Stimulated activated CD4-positive, alpha-beta T cell treated with anti-CD3 and anti-CD28 coated beads, TNF-alpha, amount 100 ng/mL, for 4 hours (primary cell): ENCODE measurements around the gene ACRV1.
"Not testable (repeated sequence)": the region's sequence is repeated elsewhere in the genome, so short reads cannot be mapped to it uniquely, and the experiment has no call there.

Source experiments
- DNase-seq, 3 experiments: peaks; one replicate each; pipeline ENCODE4 v3.0.0-alpha.2; 2020; ENCODE audit warnings: low read depth in 3 of 3

Gene ACRV1, protein sequence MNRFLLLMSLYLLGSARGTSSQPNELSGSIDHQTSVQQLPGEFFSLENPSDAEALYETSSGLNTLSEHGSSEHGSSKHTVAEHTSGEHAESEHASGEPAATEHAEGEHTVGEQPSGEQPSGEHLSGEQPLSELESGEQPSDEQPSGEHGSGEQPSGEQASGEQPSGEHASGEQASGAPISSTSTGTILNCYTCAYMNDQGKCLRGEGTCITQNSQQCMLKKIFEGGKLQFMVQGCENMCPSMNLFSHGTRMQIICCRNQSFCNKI

DNA sequence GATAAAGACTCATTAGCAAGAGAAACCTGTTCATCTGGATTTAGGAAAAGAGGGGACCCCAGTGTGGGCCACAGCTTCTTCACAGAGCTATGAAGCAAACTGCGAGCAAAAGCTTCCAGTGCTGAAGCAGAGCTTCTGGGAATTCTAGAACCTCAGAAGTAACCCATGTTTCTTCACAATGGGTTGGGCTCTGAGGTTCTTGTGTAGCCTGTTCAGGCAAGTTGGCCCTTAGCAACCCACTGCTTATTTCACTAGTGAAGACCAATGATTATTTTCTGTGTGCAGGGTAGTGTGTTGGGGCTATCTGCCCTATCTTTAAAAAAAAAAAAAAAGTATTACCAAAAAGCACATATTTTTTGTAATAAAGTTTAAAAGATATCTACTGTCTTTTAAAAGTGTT, at the start of gene ACRV1:
Gene ACRV1, minus strand, starts transcription at position 101 of the 400 bp plus-strand sequence. Its CDS starts 67 bp downstream, at position 34.
- no peak for DNase-seq

DNA sequence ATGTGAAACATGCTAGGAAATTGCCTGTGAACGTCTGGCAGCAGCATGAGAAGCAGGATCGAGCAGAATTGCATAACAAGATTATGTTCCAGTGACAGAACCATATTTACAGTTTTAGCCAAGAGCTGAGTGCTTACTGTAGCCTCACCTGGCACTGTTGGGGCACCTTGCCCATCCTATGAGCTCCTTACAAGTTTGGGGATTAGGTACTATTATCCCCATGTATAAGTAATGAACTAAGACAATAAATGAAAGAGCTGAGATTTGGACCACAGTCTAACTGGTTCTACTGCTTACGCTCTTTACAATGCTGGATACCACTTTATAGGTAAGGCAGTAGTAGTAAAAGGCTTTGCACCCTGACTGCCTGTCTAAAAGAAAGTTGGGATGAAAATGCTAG, 48.3 kb upstream of the ACRV1 start:
- DNase-seq, result no peak

DNA sequence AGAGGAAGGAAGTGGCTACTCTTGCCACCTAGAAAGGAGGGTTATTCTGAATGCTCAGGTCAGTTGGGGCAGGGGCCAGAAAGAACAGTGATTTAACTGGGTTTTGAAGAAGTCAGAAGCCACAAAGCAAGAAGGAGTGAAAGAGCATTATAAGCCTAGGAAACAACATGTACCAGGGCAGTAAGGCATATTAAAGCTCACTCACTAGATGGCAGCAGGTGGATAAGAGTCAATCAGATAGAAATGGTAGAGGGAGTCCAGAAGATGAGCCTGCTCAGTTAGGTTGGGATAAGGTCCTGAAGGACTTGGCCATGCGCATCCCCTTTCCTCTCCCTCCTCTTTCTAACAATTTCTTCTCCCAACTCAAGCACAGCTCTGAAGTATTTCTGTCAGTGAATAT, 43.5 kb upstream of the ACRV1 start:
- DNase-seq, result no peak

DNA sequence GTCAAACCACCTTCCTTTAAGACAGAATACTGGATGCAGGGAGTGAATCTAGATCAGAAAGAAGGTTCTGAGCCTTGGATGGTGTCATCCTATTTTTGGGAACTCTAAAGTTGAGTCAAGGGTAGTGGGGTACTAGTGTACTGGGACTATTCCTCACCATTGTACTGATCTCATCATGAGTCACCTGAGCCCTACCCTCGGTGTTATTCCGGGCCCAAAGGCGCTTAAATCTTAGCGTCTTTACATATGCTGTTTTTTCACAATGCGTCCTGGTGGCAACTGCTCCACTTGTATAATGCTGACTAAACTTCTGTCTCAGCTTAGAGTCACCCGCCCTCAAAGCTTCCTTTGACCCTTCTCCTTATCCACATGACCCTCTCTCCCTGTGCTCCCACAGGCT, 40.1 kb upstream of the ACRV1 start:
- DNase-seq, result no peak

DNA sequence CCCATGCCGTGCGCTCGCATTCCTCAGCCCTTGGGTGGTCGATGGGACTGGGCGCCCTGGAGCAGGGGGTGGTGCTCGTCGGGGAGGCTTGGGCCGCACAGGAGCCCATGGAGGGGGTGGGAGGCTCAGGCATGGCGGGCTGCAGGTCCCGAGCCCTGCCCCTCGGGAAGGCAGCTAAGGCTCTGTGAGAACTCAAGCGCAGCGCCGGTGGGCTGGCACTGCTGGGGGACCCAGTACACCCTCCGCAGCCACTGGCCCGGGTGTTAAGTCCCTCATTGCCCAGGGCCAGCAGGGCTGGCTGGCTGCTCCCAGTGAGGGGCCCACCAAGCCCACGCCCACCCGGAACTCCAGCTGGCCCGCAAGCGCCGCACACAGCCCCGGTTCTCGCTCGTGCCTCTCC, 24.0 kb upstream of the ACRV1 start:
- not testable (repeated sequence) for DNase-seq

DNA sequence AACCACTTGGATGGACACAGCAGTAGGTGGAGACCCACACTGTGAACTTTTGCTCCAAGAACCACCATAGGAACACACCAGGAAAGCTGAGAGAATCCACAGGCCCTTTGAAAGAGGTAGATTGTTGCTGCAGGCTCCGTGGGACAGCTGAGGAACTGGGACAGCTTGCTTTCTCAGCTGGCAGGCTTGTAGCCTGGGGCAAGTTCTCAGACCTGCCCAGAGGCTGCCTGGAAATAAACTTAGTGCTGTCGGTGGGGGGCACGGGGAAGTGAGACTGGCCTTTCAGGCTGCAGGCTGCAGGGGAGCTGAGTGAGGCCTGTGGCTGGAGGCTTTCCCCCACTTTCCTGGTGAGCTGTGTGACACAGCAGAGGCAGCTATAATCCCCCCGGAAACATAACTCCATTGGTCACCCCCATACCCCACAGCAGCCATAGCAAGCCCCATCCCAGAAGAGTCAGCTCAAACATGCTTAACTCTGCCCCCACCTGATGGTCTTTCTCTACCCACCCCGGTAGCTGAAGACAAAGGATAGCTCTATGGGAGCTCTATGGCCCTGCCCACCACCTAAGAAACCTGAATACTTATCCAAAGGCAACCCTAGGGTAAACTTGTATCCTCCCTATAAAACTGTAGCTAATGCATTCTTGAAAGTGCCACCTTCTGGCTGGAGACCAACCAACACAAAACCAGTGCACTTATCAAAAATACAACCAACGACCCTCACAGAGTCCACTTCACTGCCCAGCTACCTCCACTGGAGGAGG, 21.4 kb upstream of the ACRV1 start:
- no peak for DNase-seq

DNA sequence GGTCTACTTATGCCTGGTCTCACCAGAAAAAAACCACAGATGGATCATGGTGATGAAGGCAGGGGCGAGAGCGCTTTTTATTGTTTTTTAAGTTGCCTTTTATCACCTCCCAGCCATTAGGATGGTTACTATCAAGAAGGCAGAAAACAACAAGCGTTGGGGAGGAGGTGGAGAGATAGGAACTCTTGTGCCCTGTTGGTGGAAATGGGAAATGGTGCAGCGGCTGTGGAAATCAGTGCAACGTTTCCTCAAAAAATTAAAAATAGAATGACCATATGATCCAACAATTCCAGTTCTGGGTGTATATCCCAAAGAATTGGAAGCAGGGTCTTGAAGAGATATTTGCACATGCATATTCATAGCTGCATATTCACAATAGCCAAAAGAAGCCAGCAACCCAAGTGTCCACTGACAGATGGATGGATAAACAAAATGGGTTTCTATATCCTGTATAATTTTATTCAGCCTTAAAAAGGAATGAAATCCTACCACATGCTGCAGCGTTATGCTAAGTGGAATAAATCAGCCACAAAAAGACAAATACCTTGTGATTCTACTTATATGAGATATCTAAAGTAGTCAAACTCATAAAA, 20.5 kb upstream of the ACRV1 start:
- DNase-seq, result no peak

DNA sequence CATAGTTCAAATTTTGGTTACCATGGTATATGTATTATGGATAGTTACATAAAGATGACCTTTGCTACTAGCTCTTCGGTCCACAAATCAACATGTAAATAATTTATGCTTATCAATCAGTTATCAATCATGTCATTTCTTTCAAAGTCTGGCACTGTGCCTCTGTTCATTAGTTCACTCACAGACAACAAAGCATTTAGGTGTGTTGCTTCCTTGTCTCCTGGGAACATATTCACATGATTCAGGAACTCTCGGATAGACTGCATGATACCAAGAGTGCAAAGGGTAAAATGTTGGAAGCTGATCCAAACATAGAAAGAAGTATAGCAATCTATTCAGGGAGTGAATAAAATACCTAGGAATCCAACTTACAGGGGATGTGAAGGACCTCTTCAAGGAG, 14.3 kb upstream of the ACRV1 start:
- DNase-seq, result no peak

DNA sequence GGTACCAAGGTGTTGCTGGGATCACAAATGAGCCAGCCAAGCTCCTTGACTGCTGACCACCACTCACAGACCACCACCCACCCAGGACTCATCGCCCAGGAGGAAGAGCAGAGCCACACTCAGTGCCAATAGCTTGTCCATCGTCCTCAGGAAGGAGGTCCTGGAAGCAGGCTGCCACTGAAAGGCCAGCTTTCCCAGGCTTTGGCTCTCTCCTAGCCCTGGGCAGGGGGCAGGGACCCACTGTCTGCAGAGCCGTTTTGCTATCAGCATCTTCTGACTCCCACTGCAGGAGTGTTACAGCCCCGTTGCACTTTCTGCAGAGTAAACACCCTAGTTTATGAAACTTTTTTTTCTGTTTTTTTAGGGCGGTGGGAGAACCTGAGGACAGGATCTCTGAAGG, 12.2 kb upstream of the ACRV1 start:
- DNase-seq, result no peak

DNA sequence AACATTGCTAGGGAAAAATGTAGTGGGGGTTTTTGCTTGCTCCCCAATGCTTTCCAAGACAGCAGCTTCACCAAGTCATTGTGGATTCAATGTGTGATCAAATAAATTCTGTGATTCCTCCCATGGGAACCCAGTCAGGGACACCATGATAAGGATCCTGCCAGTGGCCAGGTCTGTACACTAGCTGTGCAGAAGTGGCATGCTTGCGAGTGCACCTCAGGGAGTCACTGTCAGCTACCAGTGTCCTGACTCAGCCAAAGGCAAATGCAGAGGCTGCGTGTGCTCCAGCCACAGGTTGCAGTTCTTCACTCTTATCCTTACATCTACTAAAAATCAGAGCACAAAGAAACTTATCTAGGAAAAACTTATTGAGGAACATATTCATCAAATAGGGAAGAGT, 9.4 kb upstream of the ACRV1 start:
- DNase-seq, result no peak

DNA sequence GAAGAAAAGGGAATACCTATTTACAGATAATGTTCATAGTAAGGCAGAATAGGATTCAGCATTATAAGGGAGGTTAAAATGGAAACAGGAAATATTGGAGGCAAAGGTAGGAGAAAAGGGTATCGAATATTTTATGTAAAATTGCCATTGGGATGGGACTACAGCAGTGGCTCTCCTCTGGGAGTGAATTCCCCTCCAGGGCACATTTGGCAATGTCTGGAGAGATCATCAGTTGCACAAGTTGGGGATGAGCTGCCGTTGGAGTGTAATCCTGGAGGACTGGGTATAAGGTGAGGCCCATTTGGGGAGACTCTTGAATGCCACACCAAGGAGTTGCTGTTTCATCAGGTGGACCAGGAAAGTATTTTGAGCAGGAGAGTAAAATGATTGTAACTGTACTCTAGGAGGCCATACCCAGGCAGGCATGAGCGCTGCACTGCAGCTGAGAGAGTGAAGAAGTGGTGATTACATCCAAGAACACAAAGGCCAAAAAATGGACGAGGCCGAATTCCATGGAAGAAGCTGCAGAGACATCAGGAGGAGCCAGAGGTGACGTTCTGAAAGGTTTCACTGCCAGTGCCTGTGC, 8.7 kb upstream of the ACRV1 start:
- no peak for DNase-seq

DNA sequence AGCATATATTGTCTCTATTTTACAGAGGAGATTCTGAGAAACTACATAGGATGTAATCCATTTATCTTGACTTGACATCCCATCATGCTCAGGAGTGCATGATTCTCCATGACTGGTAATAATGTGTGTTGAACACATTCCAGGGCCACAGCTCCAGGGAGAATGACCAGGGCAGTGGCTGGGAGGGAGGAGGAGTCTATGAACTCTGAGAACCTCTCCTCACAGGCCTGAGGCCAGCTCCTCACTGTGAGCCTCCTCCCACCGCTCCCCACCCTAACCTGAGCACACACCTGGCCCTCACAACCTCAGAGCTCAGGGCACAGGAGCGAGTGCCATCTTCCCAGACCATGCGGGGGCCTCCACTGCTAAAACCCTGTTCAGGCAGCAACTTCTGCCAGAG, 8.0 kb upstream of the ACRV1 start:
- no peak for DNase-seq

DNA sequence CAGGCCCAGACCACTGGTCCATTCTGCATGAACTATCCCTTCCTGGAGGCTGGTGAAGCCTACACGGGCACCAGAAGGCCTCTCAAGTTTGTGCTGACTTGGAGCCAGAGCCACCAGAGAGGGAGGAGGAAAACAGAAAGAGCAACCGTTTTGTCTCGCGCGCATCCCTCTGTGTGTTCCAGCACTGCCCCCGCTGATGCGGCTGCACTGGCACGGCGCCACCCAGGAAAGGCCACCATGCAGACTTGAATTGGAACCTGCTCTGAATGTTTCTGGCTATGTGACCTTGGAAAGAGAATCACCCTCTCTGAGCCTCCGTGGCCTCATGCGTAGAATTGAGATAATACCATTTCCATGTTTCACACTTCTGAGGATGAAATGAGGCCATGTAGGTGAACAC, 7.4 kb upstream of the ACRV1 start:
- no peak for DNase-seq

DNA sequence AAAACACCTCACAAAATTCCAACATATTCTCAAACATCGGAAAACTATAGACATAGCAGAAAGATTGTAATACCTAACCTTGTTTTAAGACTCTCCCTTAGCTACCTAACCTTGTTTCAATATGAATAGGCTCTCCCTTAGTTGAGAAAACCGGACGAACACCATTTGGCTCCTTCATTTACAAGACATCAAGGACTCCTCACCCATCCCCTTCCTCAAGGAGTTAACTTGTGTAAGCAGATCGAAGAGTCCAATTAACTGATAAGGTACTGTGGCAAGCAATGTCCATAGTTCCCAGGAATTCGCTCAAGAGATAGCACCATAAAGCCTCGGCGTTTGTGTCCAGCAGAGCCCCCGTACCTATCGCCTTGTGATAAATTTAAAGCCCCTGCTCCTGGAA, 4.6 kb upstream of the ACRV1 start:
- DNase-seq, result no peak

DNA sequence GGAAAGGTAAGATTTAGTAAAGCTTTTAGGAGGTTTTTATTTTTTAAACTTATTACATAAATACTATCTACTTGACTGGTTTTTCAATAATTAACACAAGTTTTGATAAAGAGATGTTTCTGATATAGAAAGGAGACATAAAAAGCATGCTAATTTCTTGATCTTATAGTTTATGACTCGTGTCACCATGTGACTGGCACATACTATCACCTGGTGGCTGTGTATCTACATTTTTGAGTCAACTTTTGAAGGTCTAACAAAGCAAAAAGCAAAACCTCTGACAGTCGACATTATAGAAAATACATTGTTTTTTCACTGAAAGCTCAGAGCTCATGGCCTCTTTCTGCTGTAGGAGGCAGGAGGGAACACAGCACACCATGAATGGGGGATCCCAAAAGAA, 810 bp downstream of the ACRV1 start:
- no peak for DNase-seq

DNA sequence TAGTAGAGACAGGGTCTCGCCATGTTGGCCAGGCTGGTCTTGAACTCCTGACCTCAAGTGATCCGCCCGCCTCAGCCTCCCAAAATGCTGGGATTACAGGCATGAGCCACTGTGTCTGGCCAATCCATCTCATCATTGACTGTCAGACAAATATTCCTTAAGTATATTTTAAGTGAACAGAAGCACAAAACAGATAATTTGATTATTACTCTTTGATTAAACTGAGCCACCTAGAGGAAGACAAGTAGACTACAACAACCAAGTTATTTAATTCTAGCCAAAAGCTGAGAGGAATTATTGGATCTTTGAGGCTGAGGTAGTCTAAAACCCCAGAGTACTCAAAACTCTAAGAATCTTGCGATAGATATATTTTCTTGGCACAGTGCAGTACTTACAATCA, 1.2 kb downstream of the ACRV1 start:
- DNase-seq, result no peak

DNA sequence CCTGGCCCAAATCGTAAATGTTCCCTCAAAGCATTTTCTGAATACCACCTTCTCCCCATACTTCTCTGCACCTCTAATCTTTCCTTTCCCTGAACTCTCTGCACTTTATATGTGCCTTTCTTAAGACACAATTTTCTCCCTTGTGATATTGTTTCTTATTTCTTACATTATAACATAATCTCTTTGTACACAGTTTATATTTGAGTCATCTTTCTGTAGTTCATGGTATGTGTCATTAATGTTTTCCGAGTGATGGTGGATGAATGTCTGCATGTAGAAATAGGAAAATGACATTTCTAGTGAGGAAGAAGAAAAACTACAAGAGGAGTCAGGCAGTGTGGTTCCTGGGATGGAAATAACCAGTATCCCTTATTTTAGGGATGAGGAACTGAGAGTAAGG, 5.5 kb downstream of the ACRV1 start:
- no peak for DNase-seq

DNA sequence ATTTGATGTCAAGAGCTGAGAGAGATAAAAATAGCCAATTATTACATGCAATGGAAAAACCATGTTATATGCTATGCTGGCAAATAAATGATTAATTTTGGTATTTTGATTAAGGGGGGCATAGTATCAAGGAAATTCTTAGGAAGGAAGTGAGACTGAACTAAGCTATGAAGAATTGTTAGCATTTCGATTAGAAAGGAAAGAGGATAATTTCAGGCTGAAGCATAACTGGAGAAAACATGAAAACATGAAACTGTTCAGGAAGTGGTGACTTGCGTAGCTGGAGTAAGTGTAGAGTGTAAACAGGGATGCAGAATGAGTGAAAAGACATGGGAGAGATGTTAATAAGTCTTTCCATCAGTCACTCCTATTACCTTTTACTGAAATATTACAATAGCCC, 6.4 kb downstream of the ACRV1 start:
- no peak for DNase-seq

DNA sequence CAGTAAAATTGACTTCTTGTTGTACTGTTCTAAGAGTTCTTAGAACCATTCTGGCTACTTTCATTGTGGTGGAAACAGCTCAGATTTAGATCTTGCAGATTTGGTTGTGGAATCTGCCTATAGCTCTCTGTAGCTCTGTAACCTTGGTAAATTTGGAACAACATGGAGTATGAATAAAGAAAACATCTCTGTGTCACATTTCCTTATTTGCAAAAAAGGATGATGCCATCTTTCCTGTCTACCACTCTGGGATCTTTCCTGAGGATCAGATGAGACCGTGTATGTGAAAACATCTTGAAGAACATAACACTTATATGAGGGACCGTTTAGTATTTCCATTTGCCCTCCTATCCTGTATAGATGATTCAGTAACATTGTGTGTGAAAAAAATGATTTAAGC, 9.1 kb downstream of the ACRV1 start:
- no peak for DNase-seq

DNA sequence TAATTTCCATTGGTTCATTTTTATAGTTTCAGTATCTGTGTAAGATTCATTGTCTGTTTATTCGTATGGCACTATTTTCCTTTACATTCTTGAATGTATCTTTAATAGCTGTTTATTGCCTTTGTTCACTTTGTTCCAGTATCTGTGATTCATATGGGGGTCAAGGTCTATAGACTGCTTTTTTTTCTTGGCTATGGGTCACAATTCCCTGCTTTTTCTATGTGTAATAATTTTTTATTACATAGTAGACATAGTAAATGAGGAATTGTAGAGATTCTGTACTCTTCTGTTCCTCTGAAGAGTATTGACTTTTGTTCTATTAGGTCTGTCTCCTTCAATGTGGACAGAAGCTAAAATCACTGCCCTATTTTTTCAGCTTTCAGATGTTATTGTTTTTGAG, 10.5 kb downstream of the ACRV1 start:
- no peak for DNase-seq

DNA sequence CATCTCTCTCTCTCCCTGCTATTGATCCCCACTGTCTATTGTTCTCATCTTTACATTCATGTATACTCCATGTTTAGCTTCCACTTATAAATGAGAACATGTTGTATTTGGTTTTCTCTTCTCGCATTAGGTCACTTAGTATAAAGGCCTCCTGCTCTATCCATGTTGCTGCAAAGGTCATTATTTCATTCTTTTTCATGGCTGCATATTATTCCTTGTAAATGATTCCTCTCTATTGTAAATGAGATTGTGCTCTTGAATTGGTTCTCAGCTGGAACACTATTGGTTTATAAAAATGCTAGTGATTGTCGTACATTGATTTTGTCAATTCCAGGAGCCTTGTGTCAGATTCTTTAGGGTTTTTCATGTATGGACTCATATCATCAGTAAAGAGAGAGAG, 13.5 kb downstream of the ACRV1 start:
- DNase-seq, result no peak

DNA sequence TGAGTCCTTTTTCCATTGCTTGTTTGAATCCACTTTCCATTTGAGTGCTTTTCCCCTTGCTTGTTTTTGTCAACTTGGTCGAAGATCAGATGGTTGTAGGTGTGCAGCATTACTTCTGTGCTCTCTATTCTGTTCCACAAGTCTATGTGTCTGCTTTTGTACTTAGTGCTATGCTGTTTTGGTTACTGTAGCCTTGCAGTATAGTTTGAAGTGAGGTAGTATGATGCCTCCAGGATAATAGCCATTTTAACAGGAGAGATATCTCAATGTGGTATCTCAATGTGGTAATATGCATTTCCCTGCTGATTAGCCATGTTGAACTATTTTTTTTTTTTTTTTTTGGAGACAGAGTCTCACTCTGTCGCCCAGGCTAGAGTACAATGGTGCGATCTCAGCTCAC, 16.7 kb downstream of the ACRV1 start:
- DNase-seq, result no peak

DNA sequence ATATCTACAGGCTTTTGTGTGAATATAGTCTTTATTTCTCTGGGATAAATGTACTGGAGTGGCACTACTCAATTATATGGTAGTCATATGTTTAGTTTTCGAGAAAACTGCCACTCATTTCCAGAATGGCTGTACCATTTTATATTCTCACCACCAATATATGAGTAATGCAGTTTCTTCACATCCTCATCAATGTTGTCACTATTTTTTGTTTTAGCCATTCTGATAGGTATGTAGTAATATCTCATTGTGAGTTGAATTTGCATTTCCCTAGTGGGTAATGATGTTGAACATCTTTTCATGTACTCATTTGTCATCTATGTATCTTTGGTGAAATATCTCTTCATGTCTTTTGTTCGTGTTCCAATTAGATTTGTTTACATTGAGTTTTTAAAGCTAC, 18.0 kb downstream of the ACRV1 start:
- DNase-seq, result no peak
